Measurements from ENCODE around the gene FLNB. TPM values are rescaled to one million over a fixed set of nuclear protein-coding genes. Genes with fewer than 3 reads are reported as not detected.

The FLNB gene
- total and polyA plus RNA-seq, 12 donors, result 84.6 to 278 (median 131) TPM

DNA sequence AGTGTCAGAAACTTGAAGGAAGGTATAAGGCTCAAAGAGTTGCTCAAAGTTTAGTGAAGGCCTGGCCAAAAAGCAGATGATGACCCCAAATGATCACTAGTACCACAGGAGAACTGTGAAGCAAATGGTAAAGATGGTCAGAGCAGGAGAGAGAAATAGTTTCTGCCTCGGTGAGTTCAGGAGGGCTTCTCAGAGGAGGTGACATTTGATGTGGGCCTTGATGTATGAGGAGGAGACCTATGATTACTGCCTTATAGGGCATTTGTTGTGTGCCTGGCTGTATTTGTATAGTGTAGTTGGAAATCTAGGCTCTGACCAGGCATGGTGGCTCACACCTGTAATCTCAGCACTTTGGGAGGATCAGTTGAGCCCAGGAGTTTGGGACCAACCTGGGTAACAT, 152.2 kb downstream of the FLNB start:
- intact Hi-C loops (cut with DNase I), result no loop called here
- no peaks in the 10 kb centered on the region for H3K27me3 ChIP-seq
- H3K9me3 ChIP-seq (replicated peaks in 1 of 3), result no peaks in the 10 kb centered on the region
- WGBS, 4 donors, result 94 to 100% (median 98%) methylated on average over 1 of the region's 1 CpG
- H3K27ac ChIP-seq, result no peak overlapping the region
- TF ChIP-seq POLR2A (IDR thresholded peaks at IDR 0.05), result no peak
- TF ChIP-seq, protein P1, sequence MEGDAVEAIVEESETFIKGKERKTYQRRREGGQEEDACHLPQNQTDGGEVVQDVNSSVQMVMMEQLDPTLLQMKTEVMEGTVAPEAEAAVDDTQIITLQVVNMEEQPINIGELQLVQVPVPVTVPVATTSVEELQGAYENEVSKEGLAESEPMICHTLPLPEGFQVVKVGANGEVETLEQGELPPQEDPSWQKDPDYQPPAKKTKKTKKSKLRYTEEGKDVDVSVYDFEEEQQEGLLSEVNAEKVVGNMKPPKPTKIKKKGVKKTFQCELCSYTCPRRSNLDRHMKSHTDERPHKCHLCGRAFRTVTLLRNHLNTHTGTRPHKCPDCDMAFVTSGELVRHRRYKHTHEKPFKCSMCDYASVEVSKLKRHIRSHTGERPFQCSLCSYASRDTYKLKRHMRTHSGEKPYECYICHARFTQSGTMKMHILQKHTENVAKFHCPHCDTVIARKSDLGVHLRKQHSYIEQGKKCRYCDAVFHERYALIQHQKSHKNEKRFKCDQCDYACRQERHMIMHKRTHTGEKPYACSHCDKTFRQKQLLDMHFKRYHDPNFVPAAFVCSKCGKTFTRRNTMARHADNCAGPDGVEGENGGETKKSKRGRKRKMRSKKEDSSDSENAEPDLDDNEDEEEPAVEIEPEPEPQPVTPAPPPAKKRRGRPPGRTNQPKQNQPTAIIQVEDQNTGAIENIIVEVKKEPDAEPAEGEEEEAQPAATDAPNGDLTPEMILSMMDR (IDR thresholded peaks at IDR 0.05), result no peak
- H3K4me1 ChIP-seq (replicated peaks in 1 of 2), result peaks cover 5 to 28% of the 10 kb centered on the region in 2 donors
- H3K36me3 ChIP-seq (replicated peaks in 1 of 2), result peaks cover 0 to 17% of the 10 kb centered on the region in 2 donors
- no peak for DNase-seq
- no peak overlapping the region for H3K4me3 ChIP-seq

DNA sequence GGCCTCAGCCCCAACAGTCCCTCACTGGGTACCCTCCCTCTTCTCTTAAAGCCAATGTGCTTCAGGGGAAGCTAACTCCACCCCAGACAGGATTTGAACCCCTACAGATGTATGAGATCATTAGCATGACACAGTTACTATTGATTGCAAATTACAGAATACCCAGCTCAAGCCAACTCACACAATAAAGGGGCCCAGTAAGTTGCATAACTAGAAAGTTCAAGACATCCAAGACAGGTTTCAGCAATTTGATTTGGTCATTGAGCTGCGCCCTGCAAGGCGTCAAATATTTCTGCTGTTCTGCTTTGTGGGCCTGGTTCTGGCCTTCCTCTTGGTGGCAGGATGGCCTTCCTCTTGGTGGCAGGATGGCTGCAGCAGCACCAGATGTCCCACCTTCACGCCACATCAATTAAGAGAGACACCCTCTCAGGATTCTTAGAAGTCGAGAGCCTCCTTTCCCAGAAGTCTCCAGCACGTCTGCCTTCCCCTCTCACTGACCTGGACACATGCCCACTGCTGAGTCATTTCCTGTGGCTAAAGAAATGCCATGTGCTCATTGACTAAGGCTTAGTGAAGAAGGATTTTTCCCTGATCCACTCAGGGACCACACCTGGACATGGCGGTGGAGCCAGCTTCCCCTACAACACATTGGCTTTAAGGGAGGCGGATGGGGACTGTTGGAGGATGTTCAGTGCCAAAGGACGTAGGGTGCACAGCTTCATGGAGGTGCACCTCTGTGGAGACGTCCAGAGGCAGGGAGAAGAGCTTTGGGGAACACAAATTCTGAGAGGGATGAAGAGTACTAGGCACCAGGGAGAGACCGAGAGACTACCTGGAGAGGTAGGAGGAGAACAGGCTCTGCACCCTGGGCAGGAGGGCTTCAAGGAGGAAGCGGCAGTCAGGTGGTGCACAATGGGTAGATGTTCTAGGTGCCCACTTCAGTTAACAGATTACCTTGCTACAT, 153.5 kb downstream of the FLNB start:
- no peak overlapping the region for H3K4me3 ChIP-seq
- 74 to 78% (median 76%) methylated on average over 11 of the region's 11 CpGs for WGBS, 4 donors
- no peaks in the 10 kb centered on the region for H3K27me3 ChIP-seq
- peaks cover 5 to 28% of the 10 kb centered on the region in 2 donors for H3K4me1 ChIP-seq (replicated peaks in 1 of 2)
- no peaks in the 10 kb centered on the region for H3K9me3 ChIP-seq (replicated peaks in 1 of 3)
- intact Hi-C loops (cut with DNase I), result no loop called here
- DNase-seq, result peak; percentile 71 to 91 (median 87)
- H3K27ac ChIP-seq, result peak overlapping the region in 3 of 5 donors; percentile 11 to 54 (median 38)
- peaks cover 0 to 13% of the 10 kb centered on the region in 2 donors for H3K36me3 ChIP-seq (replicated peaks in 1 of 2)
- TF ChIP-seq, protein P1 (IDR thresholded peaks at IDR 0.05), result no peak
- TF ChIP-seq POLR2A (IDR thresholded peaks at IDR 0.05), result no peak

DNA sequence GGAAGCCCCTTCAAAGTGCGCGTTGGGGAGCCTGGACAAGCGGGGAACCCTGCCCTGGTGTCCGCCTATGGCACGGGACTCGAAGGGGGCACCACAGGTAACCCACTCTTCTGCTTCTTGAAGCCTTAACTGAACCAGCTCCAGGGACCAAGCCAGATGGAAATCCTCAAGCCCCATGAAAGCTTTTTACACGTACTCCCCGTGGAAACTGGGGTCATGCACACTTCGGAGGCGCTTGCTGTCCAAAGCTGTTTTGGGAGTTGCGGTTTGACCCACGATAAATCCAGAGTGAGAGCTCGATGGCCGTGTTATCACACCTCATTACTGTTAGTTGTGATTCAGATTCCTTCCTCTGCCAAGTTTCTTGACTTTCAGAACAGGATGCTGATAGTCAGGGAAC, 155.0 kb downstream of the FLNB start:
- H3K9me3 ChIP-seq (replicated peaks in 1 of 3), result no peaks in the 10 kb centered on the region
- H3K4me1 ChIP-seq (replicated peaks in 1 of 2), result peaks cover 5 to 28% of the 10 kb centered on the region in 2 donors
- H3K4me3 ChIP-seq, result no peak overlapping the region
- intact Hi-C loops (cut with DNase I), result no loop called here
- H3K27me3 ChIP-seq, result no peaks in the 10 kb centered on the region
- TF ChIP-seq POLR2A (IDR thresholded peaks at IDR 0.05), result no peak
- TF ChIP-seq, protein P1 (IDR thresholded peaks at IDR 0.05), result no peak
- DNase-seq, result peak in 2 of 7 donors; percentile 18 to 39
- H3K27ac ChIP-seq, result peak overlapping the region in 1 of 5 donors; percentile 21
- H3K36me3 ChIP-seq (replicated peaks in 1 of 2), result peaks cover 0 to 6% of the 10 kb centered on the region in 2 donors
- 76 to 89% (median 81%) methylated on average over 8 to 14 of the region's 14 CpGs for WGBS, 4 donors

DNA sequence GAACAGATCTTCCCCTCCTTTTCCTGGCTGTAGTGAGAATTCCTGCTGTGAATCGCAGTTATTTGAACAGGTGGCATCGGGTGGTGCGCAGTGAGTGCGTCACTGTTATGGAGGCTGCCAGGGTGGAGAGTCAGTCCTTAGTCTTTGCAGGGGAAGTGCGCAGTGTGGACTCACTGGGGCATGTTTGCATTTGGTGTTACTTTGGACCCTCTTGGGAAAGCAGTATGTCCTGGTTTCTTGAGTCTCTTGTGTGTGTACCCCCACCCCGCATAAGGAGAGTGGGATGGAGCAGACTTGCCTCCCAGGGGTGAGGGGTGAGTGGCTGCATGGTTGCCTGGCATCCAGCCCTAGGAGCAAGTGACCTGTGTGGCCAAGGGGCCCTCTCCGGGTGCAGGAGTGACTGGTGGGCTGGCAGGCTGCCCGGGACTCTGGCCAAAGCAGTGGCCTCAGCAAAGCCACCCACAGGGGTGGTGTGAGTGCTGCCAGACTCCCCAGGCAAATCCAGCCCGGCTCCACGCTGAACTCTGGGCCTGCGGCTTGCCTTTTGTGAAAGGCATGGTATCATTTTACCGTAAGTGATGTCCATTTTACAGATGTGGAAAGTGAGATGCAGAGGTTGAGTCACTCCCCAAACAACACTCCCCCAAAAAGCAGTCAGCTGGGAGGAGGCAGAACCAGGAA, 156.1 kb downstream of the FLNB start:
- Histone ChIP-seq H3K36me3 (replicated peaks in 1 of 2) (peaks cover 0 to 6% of the 10 kb centered on the region in 2 donors), H3K4me1 (replicated peaks in 1 of 2) (peaks cover 5 to 26% of the 10 kb centered on the region in 2 donors), H3K27me3 (no peaks in the 10 kb centered on the region), H3K4me3 (no peak overlapping the region), H3K9me3 (replicated peaks in 1 of 3) (no peaks in the 10 kb centered on the region), H3K27ac (peak overlapping the region in 1 of 5 donors; percentile 71)
- intact Hi-C loops (cut with DNase I), result no loop called here
- DNase-seq, result peak in 6 of 7 donors; percentile 36 to 76 (median 66)
- WGBS, 4 donors, result 62 to 85% (median 73%) methylated on average over 10 to 12 of the region's 12 CpGs
- TF ChIP-seq POLR2A (IDR thresholded peaks at IDR 0.05), result no peak
- TF ChIP-seq, protein P1 (IDR thresholded peaks at IDR 0.05), result no peak

Data from adrenal gland (tissue), 12 donors.